AG09319 (cell line): ENCODE data around the gene AP1G2.
A peak's percentile ranks its signal among the peaks of the same experiment; 100 is the strongest.

Experiments used
- DNase-seq: peaks from one replicate; pipeline ENCODE4 v3.0.0-alpha.2; 2010; ENCODE audit warnings: low read depth; ENCODE audit errors: extremely low read depth
- CTCF ChIP-seq: IDR thresholded peaks from 2 replicates; pipeline ENCODE4 v1.5.1; 2011; ENCODE audit warnings: low read depth, mild to moderate bottlenecking, inconsistent platforms, low read length, moderate library complexity

AP1G2 gene

GRCh38 chr14:23568021-23568599 is 519 bp upstream of the AP1G2 start:
- no peak for DNase-seq

GRCh38 chr14:23566778-23567185 is 809 bp downstream of the AP1G2 start:
- DNase-seq: no peak
- peak; percentile 16 for TF ChIP-seq CTCF

More at GRCh38 chr14:23568021-23568599, 519 bp upstream of the AP1G2 start:
- TF ChIP-seq CTCF: no peak

GRCh38 chr14:23566112-23566777 is 1.3 kb downstream of the AP1G2 start:
- TF ChIP-seq CTCF: no peak
- no peak for DNase-seq

GRCh38 chr14:23565626-23566025 is 2.0 kb downstream of the AP1G2 start:
- TF ChIP-seq CTCF: no peak
- no peak for DNase-seq

- no peak for DNase-seq
- TF ChIP-seq CTCF: no peak
Measured at GRCh38 chr14:23564876-23565275, 2.7 kb downstream of the AP1G2 start.

- TF ChIP-seq CTCF: no peak
Measured at GRCh38 chr14:23564181-23564812, 3.3 kb downstream of the AP1G2 start.

GRCh38 chr14:23563473-23564180 is 4.0 kb downstream of the AP1G2 start:
- DNase-seq: no peak
- no peak for TF ChIP-seq CTCF

More at GRCh38 chr14:23564181-23564812, 3.3 kb downstream of the AP1G2 start:
- DNase-seq: no peak
